ENCODE data around the gene DNAJC13. TPM values are rescaled to one million over a fixed set of nuclear protein-coding genes. Genes with fewer than 3 reads are reported as not detected.

The DNAJC13 gene
- total and polyA plus RNA-seq, 10 donors: 5.6 to 78.4 (median 51.2) TPM

DNA sequence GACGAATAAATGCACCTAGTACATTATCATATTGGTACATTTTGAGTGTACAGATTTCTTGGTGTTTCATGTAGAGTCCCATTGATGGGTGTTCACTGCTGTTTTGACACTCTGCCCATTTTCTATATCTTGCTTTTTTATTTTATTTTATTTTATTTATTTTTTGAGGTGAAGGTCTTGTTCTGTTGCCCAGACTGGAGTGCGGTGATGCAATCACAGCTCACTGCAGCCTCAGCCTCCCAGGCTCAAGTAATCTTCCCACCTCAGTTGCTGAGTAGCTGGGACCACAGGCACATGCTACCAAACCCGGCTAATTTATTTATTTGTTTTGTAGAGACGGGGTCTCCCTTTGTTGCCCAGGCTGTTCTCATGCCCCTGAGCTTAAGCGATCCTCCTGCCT lies 44.2 kb downstream of the DNAJC13 start:
- Histone ChIP-seq H3K4me3 (no peak overlapping the region), H3K4me1 (peaks cover 0 to 26% (median 1%) of the 10 kb centered on the region in 6 donors), H3K36me3 (peaks cover 0 to 100% (median 60%) of the 10 kb centered on the region in 6 donors), H3K9me3 (no peaks in the 10 kb centered on the region), H3K27ac (no peak overlapping the region), H3K27me3 (replicated peaks in 1 of 7) (no peaks in the 10 kb centered on the region)
- intact Hi-C loops (cut with DNase I; ENCODE audit: low total_unique reads): no loop called here
- no peak for DNase-seq
- WGBS, 5 donors: 94 to 98% (median 98%) methylated on average over 5 of the region's 5 CpGs
- TF ChIP-seq POLR2A (IDR thresholded peaks at IDR 0.05) (no peak), POLR2AphosphoS5 (IDR thresholded peaks at IDR 0.05) (no peak)
- TF ChIP-seq, protein P1, sequence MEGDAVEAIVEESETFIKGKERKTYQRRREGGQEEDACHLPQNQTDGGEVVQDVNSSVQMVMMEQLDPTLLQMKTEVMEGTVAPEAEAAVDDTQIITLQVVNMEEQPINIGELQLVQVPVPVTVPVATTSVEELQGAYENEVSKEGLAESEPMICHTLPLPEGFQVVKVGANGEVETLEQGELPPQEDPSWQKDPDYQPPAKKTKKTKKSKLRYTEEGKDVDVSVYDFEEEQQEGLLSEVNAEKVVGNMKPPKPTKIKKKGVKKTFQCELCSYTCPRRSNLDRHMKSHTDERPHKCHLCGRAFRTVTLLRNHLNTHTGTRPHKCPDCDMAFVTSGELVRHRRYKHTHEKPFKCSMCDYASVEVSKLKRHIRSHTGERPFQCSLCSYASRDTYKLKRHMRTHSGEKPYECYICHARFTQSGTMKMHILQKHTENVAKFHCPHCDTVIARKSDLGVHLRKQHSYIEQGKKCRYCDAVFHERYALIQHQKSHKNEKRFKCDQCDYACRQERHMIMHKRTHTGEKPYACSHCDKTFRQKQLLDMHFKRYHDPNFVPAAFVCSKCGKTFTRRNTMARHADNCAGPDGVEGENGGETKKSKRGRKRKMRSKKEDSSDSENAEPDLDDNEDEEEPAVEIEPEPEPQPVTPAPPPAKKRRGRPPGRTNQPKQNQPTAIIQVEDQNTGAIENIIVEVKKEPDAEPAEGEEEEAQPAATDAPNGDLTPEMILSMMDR (IDR thresholded peaks at IDR 0.05 in 8 of 11, conservative IDR thresholded peaks at IDR 0.05 in 3 of 11): no peak

DNA sequence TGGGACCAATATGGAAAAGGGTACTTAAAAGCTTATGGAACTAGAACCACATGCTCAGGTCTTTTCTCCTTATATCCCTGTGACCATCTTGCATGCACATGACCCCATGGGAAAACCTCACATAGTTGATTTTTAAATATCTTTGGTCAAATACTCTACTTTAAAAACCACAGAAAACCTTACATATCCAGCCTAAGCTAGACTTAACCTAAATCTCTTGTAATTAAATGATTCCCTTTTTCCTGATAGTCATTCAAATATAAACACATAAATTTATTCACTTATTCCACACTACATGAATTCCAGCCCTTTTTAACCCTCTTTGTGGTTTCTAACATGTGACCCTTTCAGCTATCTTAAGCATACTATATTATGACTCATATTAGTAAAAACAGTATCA lies 46.8 kb downstream of the DNAJC13 start:
- DNase-seq: no peak
- H3K4me3 ChIP-seq: no peak overlapping the region
- peaks cover 0 to under 1% (median 0%) of the 10 kb centered on the region in 6 donors for H3K4me1 ChIP-seq
- H3K9me3 ChIP-seq: no peaks in the 10 kb centered on the region
- TF ChIP-seq POLR2A (IDR thresholded peaks at IDR 0.05): no peak
- TF ChIP-seq, protein P1 (IDR thresholded peaks at IDR 0.05 in 8 of 11, conservative IDR thresholded peaks at IDR 0.05 in 3 of 11): no peak
- H3K36me3 ChIP-seq: peaks cover 7 to 100% (median 62%) of the 10 kb centered on the region in 6 donors
- intact Hi-C loops (cut with DNase I; ENCODE audit: low total_unique reads): no loop called here
- H3K27me3 ChIP-seq (replicated peaks in 1 of 7): no peaks in the 10 kb centered on the region
- no peak overlapping the region for H3K27ac ChIP-seq

DNA sequence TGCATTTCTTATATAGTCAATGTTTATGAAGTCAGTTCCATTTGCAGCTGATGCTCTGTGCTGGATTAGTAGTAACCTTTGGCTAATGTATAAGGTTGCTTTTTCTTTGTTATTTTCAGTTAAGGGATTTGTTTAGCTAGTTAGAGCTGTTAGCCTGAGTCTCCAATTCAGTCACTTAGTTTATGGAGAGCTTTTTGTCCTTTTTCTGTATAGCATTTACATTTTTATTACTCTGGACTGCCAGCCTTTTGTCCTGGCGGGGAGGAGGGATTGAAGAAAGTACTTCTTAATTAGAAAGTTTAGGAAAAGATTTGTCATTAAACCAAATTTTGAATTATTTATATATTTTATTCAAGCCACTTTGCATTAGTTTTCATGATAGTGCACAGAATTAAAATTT lies 52.0 kb downstream of the DNAJC13 start:
- H3K4me1 ChIP-seq: no peaks in the 10 kb centered on the region
- H3K9me3 ChIP-seq: no peaks in the 10 kb centered on the region
- TF ChIP-seq, protein P1 (IDR thresholded peaks at IDR 0.05 in 8 of 11, conservative IDR thresholded peaks at IDR 0.05 in 3 of 11): no peak
- TF ChIP-seq POLR2A (IDR thresholded peaks at IDR 0.05) (no peak), POLR2AphosphoS5 (IDR thresholded peaks at IDR 0.05) (no peak)
- H3K36me3 ChIP-seq: peaks cover 7 to 78% (median 39%) of the 10 kb centered on the region in 6 donors
- H3K27ac ChIP-seq: no peak overlapping the region
- 2 to 98% (median 95%) methylated on average over 1 of the region's 1 CpG for WGBS, 5 donors
- DNase-seq: no peak
- no peak overlapping the region for H3K4me3 ChIP-seq
- H3K27me3 ChIP-seq (replicated peaks in 1 of 7): no peaks in the 10 kb centered on the region
- intact Hi-C loops (cut with DNase I; ENCODE audit: low total_unique reads): no loop called here

DNA sequence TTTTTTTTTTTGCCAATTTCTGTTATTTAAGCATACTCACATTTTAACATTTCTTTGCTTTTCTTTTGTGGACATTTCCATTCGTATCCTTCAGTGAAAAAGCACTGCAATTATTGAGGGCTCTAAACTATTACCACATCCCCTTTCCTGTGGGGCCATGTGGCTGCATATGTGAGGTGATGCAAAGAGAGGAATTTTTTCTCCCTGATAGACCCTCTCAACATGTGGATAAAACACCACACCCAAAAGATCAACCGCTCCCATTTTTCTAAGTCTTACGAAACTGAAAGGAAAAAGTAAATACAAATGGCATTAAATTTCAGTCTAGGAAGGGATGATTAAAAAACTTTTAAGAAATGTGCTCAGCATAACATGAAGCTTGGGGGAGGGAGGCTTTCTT lies 68.8 kb downstream of the DNAJC13 start:
- no peak overlapping the region for H3K4me3 ChIP-seq
- H3K27ac ChIP-seq: no peak overlapping the region
- 61 to 89% (median 76%) methylated on average over 3 of the region's 3 CpGs for WGBS, 5 donors
- intact Hi-C loops (cut with DNase I; ENCODE audit: low total_unique reads): no loop called here
- no peaks in the 10 kb centered on the region for H3K27me3 ChIP-seq (replicated peaks in 1 of 7)
- DNase-seq: no peak
- H3K9me3 ChIP-seq: no peaks in the 10 kb centered on the region
- TF ChIP-seq POLR2A (IDR thresholded peaks at IDR 0.05) (no peak), POLR2AphosphoS5 (IDR thresholded peaks at IDR 0.05) (no peak)
- TF ChIP-seq, protein P1 (IDR thresholded peaks at IDR 0.05 in 8 of 11, conservative IDR thresholded peaks at IDR 0.05 in 3 of 11): no peak
- peaks cover 8 to 100% (median 74%) of the 10 kb centered on the region in 6 donors for H3K36me3 ChIP-seq
- no peaks in the 10 kb centered on the region for H3K4me1 ChIP-seq
